K562 (cell line): ENCODE results near the gene FGF1. TPM values are rescaled to one million over a fixed set of nuclear protein-coding genes. Genes with fewer than 3 reads are reported as not detected.

Source experiments
- ATAC-seq: fragments of 200-7000 bp; cut with Tn5 transposase; 3 replicates; pipeline ENCODE4 v1.9.1; 2020; ENCODE audit warnings: moderate library complexity
- BruUV-seq: library from RNA; stranded (reverse); fragments of 400-500 nt; replicated peaks from 2 replicates; lab custom pipeline; 2021; lab: Mats Ljungman, UMichigan
- CTCF ChIA-PET: fragments of 300-600 bp; formaldehyde crosslinking; extraction: SDS; loops from one replicate; lab custom pipeline; 2021; ENCODE audit warnings: low intra/inter-chr PET ratio; lab: Yijun Ruan, JAX
- POLR2A ChIA-PET: fragments of 300-600, 350-650 bp; sonication (Branson Sonifier 250); formaldehyde crosslinking; extraction: SDS; loops from one replicate; lab custom pipeline; 2021; ENCODE audit warnings: antibody characterized with exemption, inconsistent platforms; lab: Yijun Ruan, JAX
- DNase-seq, 4 experiments: peaks; one replicate each; pipeline versions ENCODE4 v3.0.0 to v3.0.0-alpha.2; 2011 to 2018; ENCODE audit warnings: low spot score in 3 of 4, mixed read lengths in 3 of 4; ENCODE audit errors: extremely low read depth in 1 of 4
- FAIRE-seq: peaks from 2 replicates; lab custom pipeline; 2011; peaks lifted over from hg19 to GRCh38; lab: Jason Lieb, UNC
- H2AFZ ChIP-seq: 2 replicates; pipeline ENCODE4 v1.6.0; 2011; ENCODE audit warnings: low read depth, low read length, control low read depth, inconsistent platforms
- H3K27ac ChIP-seq: fragments of 200-600 bp; 3 replicates; pipeline ENCODE4 v1.8.0; 2011; ENCODE audit warnings: low read depth, mild to moderate bottlenecking, control low read depth, inconsistent platforms, low read length, moderate library complexity, mixed read lengths; ENCODE audit errors: extremely low read depth
- H3K27me3 ChIP-seq, 2 experiments: fragments of 300-600 bp in 1 of 2; 2 replicates in 1 of 2; 3 replicates in 1 of 2; pipeline versions ENCODE4 v1.6.0 to v1.8.0; 2011; ENCODE audit warnings: inconsistent platforms in 2 of 2, low read length in 2 of 2, mild to moderate bottlenecking in 1 of 2, mixed read lengths in 1 of 2, moderate library complexity in 1 of 2; ENCODE audit not compliant: control insufficient read depth in 2 of 2, insufficient read depth in 2 of 2
- H3K36me3 ChIP-seq: fragments of 300-600 bp; 3 replicates; pipeline ENCODE4 v1.8.0; 2011; ENCODE audit warnings: mild to moderate bottlenecking, low read length, inconsistent platforms; ENCODE audit not compliant: control insufficient read depth, insufficient read depth
- H3K4me1 ChIP-seq, 2 experiments: fragments of 200-600 bp in 1 of 2; replicated peaks in 1 of 2; 2 replicates in 1 of 2; 3 replicates in 1 of 2; pipeline versions ENCODE4 v1.5.1 to v1.8.0; 2011; ENCODE audit warnings: inconsistent platforms in 2 of 2, low read length in 2 of 2, mild to moderate bottlenecking in 1 of 2, mixed read lengths in 1 of 2, moderate library complexity in 1 of 2; ENCODE audit not compliant: control insufficient read depth in 2 of 2, insufficient read depth in 2 of 2
- H3K4me2 ChIP-seq: 2 replicates; pipeline ENCODE4 v1.6.1; 2011; ENCODE audit warnings: low read length, control low read depth, inconsistent platforms, mixed read lengths; ENCODE audit not compliant: insufficient read depth
- H3K4me3 ChIP-seq: fragments of 200-600 bp; sonication (generic), shearing (Covaris generic); 2 replicates; pipeline ENCODE4 v1.5.1; 2016; ENCODE audit warnings: control low read depth, inconsistent platforms
- H3K79me2 ChIP-seq: fragments of 200-600 bp; 3 replicates; pipeline ENCODE4 v1.8.0; 2011; ENCODE audit warnings: low read length, inconsistent platforms; ENCODE audit not compliant: control insufficient read depth, insufficient read depth
- H3K9ac ChIP-seq, 2 experiments: 2 replicates each; pipeline versions ENCODE4 v1.6.0 to v1.6.1; 2011; ENCODE audit warnings: low read depth in 2 of 2, low read length in 2 of 2, control low read depth in 1 of 2, inconsistent platforms in 1 of 2, mild to moderate bottlenecking in 1 of 2, mixed read lengths in 1 of 2; ENCODE audit not compliant: insufficient read depth in 1 of 2
- H3K9me1 ChIP-seq: one replicate; pipeline ENCODE4 v1.6.0; 2011; ENCODE audit warnings: inconsistent platforms, mild to moderate bottlenecking, low read length, moderate library complexity; ENCODE audit not compliant: control insufficient read depth, insufficient read depth
- H3K9me3 ChIP-seq: replicated peaks from 2 replicates; pipeline ENCODE4 v1.5.1; 2011; ENCODE audit warnings: low read depth, low read length, inconsistent platforms; ENCODE audit not compliant: control insufficient read depth, insufficient read depth
- H4K20me1 ChIP-seq: replicated peaks from 2 replicates; pipeline ENCODE4 v1.6.1; 2011; ENCODE audit warnings: low read length, inconsistent platforms, mixed read lengths; ENCODE audit not compliant: control insufficient read depth, insufficient read depth
- CHCHD3 ChIP-seq: fragments of 250-450 bp; sonication (Bioruptor Pico); IDR thresholded peaks from 2 replicates; pipeline ENCODE4 v2.1.2; 2022; ENCODE audit warnings: mild to moderate bottlenecking
- FOXJ2 ChIP-seq: fragments of 200-800 bp; sonication (Bioruptor generic); IDR thresholded peaks from 2 replicates; pipeline ENCODE4 v1.6.1; 2016; ENCODE audit warnings: missing genetic modification characterization, missing compliant biosample characterization
- ILF3 ChIP-seq: fragments of 450-650 bp; IDR thresholded peaks from 2 replicates; pipeline ENCODE4 v1.6.1; 2018; ENCODE audit warnings: antibody characterized with exemption, mild to moderate bottlenecking, moderate library complexity, borderline replicate concordance
- KLF10 ChIP-seq: fragments of 250-450 bp; sonication (Bioruptor Pico); IDR thresholded peaks from 2 replicates; pipeline ENCODE4 v1.6.1; 2021; ENCODE audit warnings: matching md5 sums
- NCOA1 ChIP-seq: fragments of 450-650 bp; IDR thresholded peaks from 2 replicates; pipeline ENCODE4 v1.6.1; 2016; ENCODE audit warnings: low read depth
- RREB1 ChIP-seq: fragments of 250-450 bp; sonication (Bioruptor Pico); IDR thresholded peaks from 2 replicates; pipeline ENCODE4 v1.4.0; 2020
- SIRT6 ChIP-seq: IDR thresholded peaks from one replicate; pipeline ENCODE4 v1.6.1; 2012; ENCODE audit warnings: low read depth, mild to moderate bottlenecking, control low read depth, inconsistent platforms, low read length, moderate library complexity
- ZC3H8 ChIP-seq: fragments of 450-650 bp; IDR thresholded peaks from 2 replicates; pipeline ENCODE4 v1.6.1; 2017
- ZNF253 ChIP-seq: fragments of 250-450 bp; sonication (Bioruptor Pico); conservative IDR thresholded peaks from 2 replicates; pipeline ENCODE4 v1.6.1; 2021; ENCODE audit warnings: mild to moderate bottlenecking
- ZNF512 ChIP-seq: IDR thresholded peaks from 2 replicates; pipeline ENCODE4 v1.6.1; 2016; ENCODE audit warnings: missing genetic modification characterization, missing compliant biosample characterization
- ZNF561 ChIP-seq: fragments of 450-650 bp; formaldehyde crosslinking; conservative IDR thresholded peaks from 2 replicates; pipeline ENCODE4 v1.4.0; 2020; ENCODE audit warnings: mild to moderate bottlenecking, moderate library complexity
- ZNF586 ChIP-seq: fragments of 450-650 bp; formaldehyde crosslinking; conservative IDR thresholded peaks from 2 replicates; pipeline ENCODE4 v1.4.0; 2020; ENCODE audit warnings: mild to moderate bottlenecking, moderate library complexity
- ZNF668 ChIP-seq: fragments of 250-450 bp; sonication (Bioruptor Pico); IDR thresholded peaks from 2 replicates; pipeline ENCODE4 v1.8.0; 2022; ENCODE audit warnings: mild to moderate bottlenecking, inconsistent platforms
- ZZZ3 ChIP-seq: fragments of 450-650 bp; IDR thresholded peaks from 2 replicates; pipeline ENCODE4 v1.6.1; 2016; ENCODE audit warnings: antibody characterized with exemption, mild to moderate bottlenecking, moderate library complexity
- WGBS: fragments of 100-300 bp; shearing (Covaris generic); methylation state at CpG from one replicate; pipeline ENCODE4 v1.1.6; 2016; ENCODE audit warnings: low coverage, mixed read lengths; ENCODE audit not compliant: insufficient coverage; ENCODE audit errors: missing lambda C conversion rate; 5-methylcytosine and 5-hydroxymethylcytosine counted together
- in situ Hi-C: fragments of 300-500 bp; cut with MboI; formaldehyde crosslinking; loops from 4 replicates; pipeline ENCODE4 v1.15.0; 2018; ENCODE audit warnings: inconsistent platforms, mixed read lengths
- intact Hi-C: fragments of 100-400 bp; cut with micrococcal nuclease; formaldehyde crosslinking; loops from 2 replicates; pipeline ENCODE4 v1.14.2; 2022
- polyA plus RNA-seq, 8 experiments: library from polyadenylated mRNA; depleted of rRNA in 4 of 8; stranded (reverse) in 5 of 8; unstranded in 3 of 8; fragments of >200 nt; fragmentation: Nextera tagmentation in 2 of 8; fragmentation: Illumina TruSeq in 1 of 8; extraction: Ambion mirVana in 2 of 8; extraction: Trizol in 1 of 8; gene quantifications; 2 replicates each; pipeline versions ENCODE4 v1.2.1 to v1.2.3, GENCODE V29; 2011 to 2014; ENCODE audit warnings: inconsistent platforms in 1 of 8, missing spikeins in 1 of 8
- total RNA-seq, 7 experiments: library from RNA; depleted of rRNA in 6 of 7; stranded (reverse); fragments of >200 nt in 6 of 7; fragmentation: Illumina TruSeq in 2 of 7; extraction: Trizol in 2 of 7; gene quantifications; 2 replicates each; pipeline versions ENCODE4 v1.2.1 to v1.2.3, GENCODE V29; 2011 to 2021; ENCODE audit warnings: low replicate concordance in 1 of 7

FGF1 gene
- total and polyA plus RNA-seq, 9 of the 15 experiments (the other 6 are each of a cell fraction or from before 2014, with no cell fraction given), result not detected

GRCh38 chr5:142690667-142691066 is 4.8 kb upstream of the FGF1 start:
- H3K27me3 ChIP-seq, result peaks cover 20 to 28% of the 10 kb centered on the region in 2 experiments; a peak in 4 of 5 replicates
- 0% methylated on average over 4 of the region's 4 CpGs for WGBS
- H3K27ac ChIP-seq, result no peak overlapping the region
- no peak for FAIRE-seq
- no peaks in the 10 kb centered on the region for H3K4me1 ChIP-seq
- no peak for DNase-seq
- no peaks in the 10 kb centered on the region for H3K79me2 ChIP-seq
- H4K20me1 ChIP-seq, result no peaks in the 10 kb centered on the region
- ChIA-PET POLR2A (interaction anchor here (0.6 kb wide), 1 partner anchor 376 kb away, joined by 3 read pairs; no protein-coding TSS in a partner anchor), CTCF (no interaction called here)
- ATAC-seq, result no peak
- no TSS peak for BruUV-seq
- H3K4me3 ChIP-seq, result no peak overlapping the region
- H3K9me3 ChIP-seq, result no peaks in the 10 kb centered on the region
- no peaks in the 10 kb centered on the region for H3K9me1 ChIP-seq
- no peak overlapping the region for H3K9ac ChIP-seq
- H3K4me2 ChIP-seq, result no peak overlapping the region
- H3K36me3 ChIP-seq, result no peaks in the 10 kb centered on the region
- intact Hi-C loops (no loop called here), in situ Hi-C loops (loop anchor here (10.0 kb wide), 2 partner anchors 106 to 526 kb away; no protein-coding TSS in a partner anchor)
- no peak for TF ChIP-seq NCOA1
- TF ChIP-seq ZNF561 (CRISPR knock-in tag), result no peak
- no peak for TF ChIP-seq ILF3
- TF ChIP-seq ZNF512 (tag), result no peak
- TF ChIP-seq SIRT6, result no peak
- no peak for TF ChIP-seq ZNF668 (CRISPR knock-in tag)
- TF ChIP-seq ZNF253, result no peak
- TF ChIP-seq ZNF586 (CRISPR knock-in tag), result no peak
- TF ChIP-seq CHCHD3 (CRISPR knock-in tag), result no peak
- TF ChIP-seq KLF10 (CRISPR knock-in tag), result no peak
- no peak for TF ChIP-seq ZZZ3
- no peak for TF ChIP-seq ZC3H8
- no peak for TF ChIP-seq RREB1 (CRISPR knock-in tag)
- TF ChIP-seq FOXJ2 (tag), result no peak
- H2AFZ ChIP-seq, result no peak overlapping the region
